Activated naive CD4-positive, alpha-beta T cell treated with anti-CD3 and anti-CD28 coated beads, Interleukin-2, amount 50 U/mL, for 24 hours (primary cell): Measurements from ENCODE around the gene SH2D7.

Source experiments
- H3K27ac Mint-ChIP-seq: one replicate; pipeline ENCODE4 v1.8.0; 2021; ENCODE audit warnings: mild to moderate bottlenecking, mixed read lengths
- H3K27me3 Mint-ChIP-seq: one replicate; pipeline ENCODE4 v1.8.0; 2021; ENCODE audit warnings: mixed read lengths
- H3K36me3 Mint-ChIP-seq: one replicate; pipeline ENCODE4 v1.8.0; 2021; ENCODE audit warnings: mixed read lengths
- H3K4me1 Mint-ChIP-seq: one replicate; pipeline ENCODE4 v1.8.0; 2021; ENCODE audit warnings: mixed read lengths
- H3K4me3 Mint-ChIP-seq: one replicate; pipeline ENCODE4 v1.8.0; 2021; ENCODE audit warnings: mild to moderate bottlenecking, mixed read lengths
- H3K9me3 Mint-ChIP-seq: one replicate; pipeline ENCODE4 v1.8.0; 2021; ENCODE audit warnings: mixed read lengths

Gene SH2D7

DNA sequence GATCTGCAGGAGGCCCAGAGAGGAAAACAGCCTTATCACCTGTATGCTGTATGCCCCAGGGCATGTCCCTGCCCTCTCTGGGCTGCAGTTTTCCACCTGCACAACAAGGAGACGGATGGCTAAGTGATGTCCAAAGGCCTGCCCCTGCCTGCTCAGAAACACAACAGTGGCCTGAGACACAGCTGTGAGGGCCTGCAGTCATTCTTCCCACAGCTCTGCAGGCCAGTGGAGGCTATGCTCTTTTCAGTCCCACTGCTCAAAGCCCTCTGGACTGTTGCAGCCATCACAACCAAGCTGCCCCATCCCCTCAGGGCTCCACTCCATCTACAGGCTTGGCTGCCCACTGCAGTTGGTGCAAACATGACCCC, 9.6 kb upstream of the SH2D7 start:
- peak overlapping the region; percentile 13 for H3K27ac Mint-ChIP-seq
- H3K4me1 Mint-ChIP-seq: peaks cover 9% of the 10 kb centered on the region
- H3K9me3 Mint-ChIP-seq: no peaks in the 10 kb centered on the region
- H3K36me3 Mint-ChIP-seq: no peaks in the 10 kb centered on the region
- no peak overlapping the region for H3K4me3 Mint-ChIP-seq
- H3K27me3 Mint-ChIP-seq: no peaks in the 10 kb centered on the region

DNA sequence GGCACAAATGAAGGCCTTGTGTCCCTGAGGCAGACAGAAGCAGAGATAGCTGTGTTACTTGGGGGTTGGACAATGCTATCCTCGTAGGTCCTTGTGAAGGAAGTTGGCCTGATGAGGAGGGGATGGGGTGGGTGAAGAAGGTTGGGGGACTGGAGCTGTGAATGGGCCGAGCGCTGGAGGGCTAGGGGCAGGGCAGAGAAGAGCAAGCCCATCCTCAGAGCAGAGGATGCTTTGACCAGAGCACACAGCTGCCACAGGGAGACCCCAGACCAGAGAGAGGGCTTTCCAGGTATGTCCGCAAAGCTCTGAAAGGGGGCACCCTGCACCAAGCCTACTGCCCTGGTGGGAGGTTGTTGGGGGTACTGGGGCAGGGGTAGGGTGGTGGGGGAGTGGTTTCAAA, 9.2 kb upstream of the SH2D7 start:
- no peaks in the 10 kb centered on the region for H3K36me3 Mint-ChIP-seq

DNA sequence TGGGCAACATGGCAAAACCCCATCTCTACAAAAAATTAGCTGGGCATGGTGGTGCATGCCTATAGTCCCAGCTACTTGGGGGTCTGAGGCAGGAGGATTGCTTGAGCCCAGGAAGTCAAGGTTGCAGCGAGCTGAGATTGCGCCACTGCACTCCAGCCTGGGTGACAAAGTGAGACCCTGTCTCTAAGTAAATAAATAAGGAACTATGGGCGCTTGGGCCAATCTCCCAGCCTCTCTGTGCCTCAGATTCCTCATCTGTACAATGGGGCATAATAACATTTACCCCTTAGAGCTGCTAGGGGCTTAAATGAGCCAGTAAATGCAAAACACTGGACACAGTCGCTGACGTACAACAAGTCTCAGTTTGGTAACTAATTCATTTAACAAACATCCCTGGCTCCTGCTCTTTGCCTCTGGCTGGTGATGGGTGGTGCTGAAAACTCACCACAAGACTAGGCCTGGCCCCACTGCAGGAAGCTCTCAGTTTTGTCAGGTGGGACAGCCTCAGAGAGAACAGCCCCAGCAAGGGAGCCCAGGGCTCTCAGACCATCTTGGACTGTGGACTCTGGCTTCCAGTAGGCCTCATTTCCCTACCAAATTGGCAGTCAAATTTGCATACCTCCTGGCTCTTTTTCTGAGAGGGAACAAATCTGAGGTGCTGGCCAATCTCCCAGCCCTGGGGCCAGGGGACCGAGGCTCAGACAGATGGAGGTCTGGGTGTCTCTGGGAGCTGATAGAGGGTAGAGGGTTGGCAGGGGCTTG, 8.5 kb upstream of the SH2D7 start:
- peaks cover 2% of the 10 kb centered on the region for H3K4me1 Mint-ChIP-seq
- no peak overlapping the region for H3K27ac Mint-ChIP-seq
- H3K4me3 Mint-ChIP-seq: no peak overlapping the region

More for the DNA sequence above, 9.2 kb upstream of the SH2D7 start:
- Mint-ChIP-seq H3K4me1 (peaks cover 5% of the 10 kb centered on the region), H3K9me3 (no peaks in the 10 kb centered on the region), H3K27me3 (no peaks in the 10 kb centered on the region), H3K27ac (no peak overlapping the region), H3K4me3 (no peak overlapping the region)

DNA sequence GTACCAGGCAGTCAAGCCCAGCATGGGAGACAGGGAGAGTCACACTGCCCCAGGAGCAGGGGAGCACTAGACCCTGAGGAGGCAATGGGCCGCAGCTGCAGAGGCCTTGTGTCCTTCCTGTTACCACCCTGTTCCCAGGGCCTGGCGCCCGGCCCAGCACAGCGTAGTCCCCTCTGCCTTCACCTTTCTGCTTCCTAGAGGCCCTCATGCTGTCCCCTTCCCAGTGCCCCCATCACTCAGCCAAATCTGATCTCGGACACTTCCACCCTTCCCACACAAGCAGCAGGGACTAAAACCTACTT, 8.0 kb upstream of the SH2D7 start:
- H3K27me3 Mint-ChIP-seq: no peaks in the 10 kb centered on the region
- no peaks in the 10 kb centered on the region for H3K9me3 Mint-ChIP-seq
- H3K36me3 Mint-ChIP-seq: no peaks in the 10 kb centered on the region
- peak overlapping the region; percentile 76 for H3K27ac Mint-ChIP-seq
- H3K4me3 Mint-ChIP-seq: no peak overlapping the region
- no peaks in the 10 kb centered on the region for H3K4me1 Mint-ChIP-seq

More for the DNA sequence above, 8.5 kb upstream of the SH2D7 start:
- no peaks in the 10 kb centered on the region for H3K9me3 Mint-ChIP-seq
- H3K27me3 Mint-ChIP-seq: no peaks in the 10 kb centered on the region
- H3K36me3 Mint-ChIP-seq: no peaks in the 10 kb centered on the region

DNA sequence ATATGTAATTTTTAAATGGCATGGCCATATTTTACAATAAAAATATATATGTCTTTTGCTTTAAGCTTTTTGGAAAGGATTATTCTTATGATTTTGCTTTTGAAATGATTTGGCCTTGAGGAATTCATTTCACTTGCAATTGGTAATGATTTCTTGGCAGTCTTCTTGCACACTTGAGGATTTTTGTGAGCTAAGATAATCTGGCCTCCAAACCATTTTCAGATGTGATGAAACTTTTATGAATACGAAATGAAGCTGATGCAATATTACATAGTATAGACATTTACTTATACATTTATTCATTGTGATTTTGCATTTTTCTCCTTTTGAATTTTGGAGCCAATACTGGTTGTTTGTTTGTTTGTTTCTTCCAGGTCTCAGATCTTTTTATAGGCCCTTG, 6.4 kb upstream of the SH2D7 start:
- Mint-ChIP-seq H3K9me3 (no peaks in the 10 kb centered on the region), H3K36me3 (no peaks in the 10 kb centered on the region), H3K4me1 (no peaks in the 10 kb centered on the region), H3K27ac (no peak overlapping the region), H3K27me3 (no peaks in the 10 kb centered on the region), H3K4me3 (no peak overlapping the region)

DNA sequence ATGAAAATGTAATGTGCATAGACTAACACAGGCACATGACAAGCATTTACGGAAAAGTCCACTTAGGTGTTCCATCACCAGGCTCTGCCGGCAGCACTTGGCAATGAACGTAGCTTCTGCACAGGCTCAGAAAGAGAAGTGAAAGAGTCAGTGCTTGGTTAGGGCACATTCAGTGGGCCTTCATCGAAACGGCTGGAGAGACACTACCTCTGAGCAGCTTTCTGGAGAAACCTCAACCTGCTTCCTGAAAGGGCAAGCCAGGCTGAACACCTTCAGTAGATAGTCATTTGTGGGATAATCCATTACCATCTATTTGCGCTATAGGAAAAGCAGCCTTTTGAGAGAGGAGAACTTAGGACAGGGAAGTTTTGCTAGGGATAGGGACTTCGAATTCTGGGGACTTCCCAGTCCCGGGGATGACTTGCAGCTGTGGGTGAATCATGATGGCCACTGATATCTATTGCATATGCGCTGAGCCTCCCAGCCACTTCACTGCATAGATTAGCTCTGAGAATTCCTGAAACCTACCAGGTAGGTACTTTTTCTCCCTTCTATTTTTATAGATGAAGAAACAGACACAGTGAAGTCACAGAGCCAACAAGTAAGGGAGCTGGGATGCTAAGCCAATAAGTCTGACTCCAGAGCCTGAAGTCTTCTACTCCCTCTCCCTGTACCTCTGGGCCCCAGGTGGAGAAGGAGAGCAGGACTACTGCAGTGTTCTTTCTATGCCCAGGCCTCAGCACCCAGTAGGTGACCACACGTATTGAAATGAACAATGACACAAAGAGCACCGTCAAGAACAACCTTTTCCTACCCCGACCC, 4.2 kb upstream of the SH2D7 start:
- Mint-ChIP-seq H3K4me3 (no peak overlapping the region), H3K4me1 (no peaks in the 10 kb centered on the region), H3K36me3 (no peaks in the 10 kb centered on the region), H3K27ac (no peak overlapping the region), H3K9me3 (no peaks in the 10 kb centered on the region), H3K27me3 (no peaks in the 10 kb centered on the region)

DNA sequence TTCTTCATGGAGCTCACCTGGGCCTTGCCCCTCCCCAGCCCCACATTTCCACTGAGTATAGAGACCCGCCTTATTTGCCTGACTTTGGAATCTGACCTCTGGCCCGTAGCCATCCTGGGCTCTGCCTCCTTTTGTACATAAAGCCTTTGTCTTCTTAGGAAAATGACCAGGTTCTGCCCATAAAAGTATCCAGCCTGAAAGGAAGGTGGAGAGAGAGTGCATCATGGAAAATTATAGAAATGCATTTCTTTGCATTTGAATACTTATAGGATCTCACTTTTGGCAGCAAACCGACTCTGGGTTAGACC, 3.6 kb upstream of the SH2D7 start:
- no peaks in the 10 kb centered on the region for H3K36me3 Mint-ChIP-seq
- H3K27ac Mint-ChIP-seq: no peak overlapping the region
- no peak overlapping the region for H3K4me3 Mint-ChIP-seq
- no peaks in the 10 kb centered on the region for H3K4me1 Mint-ChIP-seq
- no peaks in the 10 kb centered on the region for H3K27me3 Mint-ChIP-seq
- no peaks in the 10 kb centered on the region for H3K9me3 Mint-ChIP-seq

DNA sequence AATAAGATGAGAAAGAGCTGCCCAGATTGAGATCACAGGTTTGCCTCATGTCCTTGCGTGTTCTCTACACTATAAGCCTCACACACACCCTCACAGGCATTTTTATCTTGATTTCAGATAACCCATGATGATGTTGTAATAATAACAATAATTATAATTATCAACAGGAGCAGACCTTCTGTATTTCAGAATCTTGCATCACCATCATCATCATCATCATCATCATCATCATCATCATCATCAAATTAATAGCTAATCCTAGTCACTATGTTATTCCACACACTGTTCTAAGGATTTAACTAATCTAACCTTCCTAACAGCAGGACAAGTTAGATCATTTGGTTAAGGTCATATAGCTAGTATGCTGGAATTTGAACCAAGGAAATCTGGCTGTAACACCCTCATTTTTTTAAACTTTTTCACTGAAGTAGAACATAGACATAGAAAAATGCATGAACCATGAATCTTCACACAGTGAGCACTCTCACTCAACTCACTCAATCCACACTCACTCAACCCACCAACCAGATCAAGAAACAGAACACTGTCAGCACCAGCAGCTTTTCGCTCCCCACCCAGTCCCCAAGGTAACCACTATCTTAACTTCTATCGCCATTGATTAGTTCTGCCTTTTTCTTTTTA, 1.8 kb upstream of the SH2D7 start:
- Mint-ChIP-seq H3K27ac (peak overlapping the region; percentile 15), H3K27me3 (no peaks in the 10 kb centered on the region), H3K4me1 (no peaks in the 10 kb centered on the region), H3K9me3 (no peaks in the 10 kb centered on the region), H3K36me3 (no peaks in the 10 kb centered on the region), H3K4me3 (no peak overlapping the region)

DNA sequence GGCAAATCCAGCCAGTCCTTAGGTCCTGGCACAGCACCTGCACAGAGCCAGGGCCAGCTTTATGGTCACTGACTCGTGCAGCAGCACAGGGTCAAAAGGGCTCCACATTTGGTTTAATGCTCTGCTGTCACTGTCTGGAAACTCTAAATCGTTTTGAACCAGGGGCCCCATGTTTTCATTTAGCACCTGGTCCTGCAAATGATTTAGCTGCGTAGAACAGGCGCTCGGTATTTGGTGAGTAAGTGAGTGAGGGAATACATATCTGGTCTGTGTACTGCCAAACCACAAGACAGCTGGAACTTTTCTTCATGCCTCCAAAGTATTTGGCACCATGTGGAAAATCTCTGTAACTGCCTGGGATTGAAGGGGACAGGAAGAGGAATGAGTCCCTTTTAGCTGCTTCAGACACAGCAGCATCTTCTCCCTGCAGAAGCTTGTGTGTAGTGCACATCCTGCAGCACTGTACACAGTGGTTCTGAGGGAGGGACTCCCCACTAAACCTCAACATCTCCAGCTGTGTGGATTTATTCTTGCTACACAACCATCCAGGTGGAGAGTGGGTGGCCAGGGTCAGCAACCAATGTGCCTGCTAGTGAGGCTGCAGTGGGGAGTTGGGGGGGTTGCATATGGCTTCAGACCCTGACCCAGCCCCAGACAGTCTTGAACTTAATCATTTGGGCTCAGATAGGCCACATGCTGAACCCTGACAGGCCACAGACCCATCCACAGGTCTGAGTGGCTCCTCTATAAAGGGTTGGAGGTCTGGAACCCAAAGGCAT, 1.1 kb downstream of the SH2D7 start:
- Mint-ChIP-seq H3K27me3 (no peaks in the 10 kb centered on the region), H3K4me3 (no peak overlapping the region), H3K4me1 (no peaks in the 10 kb centered on the region), H3K9me3 (no peaks in the 10 kb centered on the region), H3K27ac (no peak overlapping the region), H3K36me3 (no peaks in the 10 kb centered on the region)

DNA sequence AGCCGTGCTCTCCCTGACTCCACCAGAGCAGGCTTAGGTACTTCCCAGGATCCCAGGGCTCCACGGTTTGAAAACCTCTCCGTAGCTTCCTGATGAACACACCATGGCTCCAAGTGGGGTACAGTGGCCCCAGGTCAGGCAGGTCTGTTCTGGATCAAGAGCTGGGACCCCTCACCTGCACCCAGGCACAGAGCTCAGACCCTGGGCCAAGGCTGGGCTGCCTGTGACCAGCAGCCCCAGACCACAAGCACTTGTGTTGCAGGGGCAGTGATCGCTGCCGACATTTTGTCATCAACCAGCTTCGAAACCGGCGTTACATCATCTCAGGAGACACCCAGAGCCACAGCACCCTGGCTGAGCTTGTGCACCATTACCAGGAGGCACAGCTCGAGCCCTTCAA, 5.3 kb downstream of the SH2D7 start:
- no peak overlapping the region for H3K4me3 Mint-ChIP-seq
- H3K36me3 Mint-ChIP-seq: no peaks in the 10 kb centered on the region
- no peaks in the 10 kb centered on the region for H3K4me1 Mint-ChIP-seq
- no peaks in the 10 kb centered on the region for H3K9me3 Mint-ChIP-seq
- H3K27ac Mint-ChIP-seq: no peak overlapping the region
- H3K27me3 Mint-ChIP-seq: no peaks in the 10 kb centered on the region

DNA sequence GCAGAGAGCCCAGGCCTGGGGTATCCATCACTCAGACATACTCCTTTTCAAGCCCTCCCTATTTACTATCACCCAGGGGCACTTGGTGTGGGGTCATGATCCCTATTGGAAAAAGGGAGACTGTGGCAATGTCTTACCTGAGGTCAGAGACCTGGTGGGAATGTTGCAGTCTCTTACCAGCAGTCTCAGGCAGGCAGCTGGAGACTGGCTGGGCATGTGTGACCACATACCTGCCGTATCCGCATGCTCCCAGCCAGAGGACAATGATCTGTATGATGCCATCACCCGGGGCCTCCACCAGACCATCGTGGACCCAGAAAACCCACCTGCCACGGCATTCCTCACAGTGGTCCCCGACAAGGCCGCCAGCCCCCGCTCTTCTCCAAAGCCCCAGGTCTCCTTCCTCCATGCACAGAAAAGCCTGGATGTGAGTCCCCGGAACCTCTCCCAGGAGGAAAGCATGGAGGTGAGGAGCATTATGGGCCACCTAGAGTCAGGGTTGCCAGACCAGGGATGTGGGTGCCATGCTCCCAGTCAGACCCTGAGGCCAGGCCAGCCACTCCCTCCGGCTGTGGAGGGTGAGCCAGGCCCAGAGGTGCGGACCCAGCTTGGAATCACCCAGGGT, 5.9 kb downstream of the SH2D7 start:
- Mint-ChIP-seq H3K4me3 (no peak overlapping the region), H3K36me3 (no peaks in the 10 kb centered on the region), H3K27me3 (no peaks in the 10 kb centered on the region), H3K27ac (no peak overlapping the region), H3K9me3 (no peaks in the 10 kb centered on the region), H3K4me1 (peaks cover 1% of the 10 kb centered on the region)

DNA sequence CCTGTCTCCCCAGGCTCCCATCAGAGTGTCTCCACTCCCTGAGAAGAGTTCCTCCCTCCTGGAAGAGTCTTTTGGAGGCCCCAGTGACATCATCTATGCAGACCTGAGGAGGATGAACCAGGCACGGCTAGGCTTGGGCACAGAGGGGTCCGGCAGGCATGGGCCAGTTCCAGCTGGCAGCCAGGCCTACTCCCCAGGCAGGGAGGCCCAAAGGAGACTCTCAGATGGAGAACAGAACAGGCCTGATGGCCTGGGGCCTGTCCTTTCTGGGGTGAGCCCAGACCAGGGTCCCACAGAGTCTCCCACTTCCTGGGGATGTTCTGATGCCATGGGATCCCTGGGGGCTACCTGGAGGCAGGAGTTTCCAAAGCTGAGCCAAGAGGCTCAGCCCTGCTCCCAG, 8.5 kb downstream of the SH2D7 start:
- H3K27me3 Mint-ChIP-seq: no peaks in the 10 kb centered on the region
- no peak overlapping the region for H3K27ac Mint-ChIP-seq
- peaks cover 28% of the 10 kb centered on the region for H3K4me1 Mint-ChIP-seq
- H3K4me3 Mint-ChIP-seq: no peak overlapping the region
- H3K36me3 Mint-ChIP-seq: no peaks in the 10 kb centered on the region
- no peaks in the 10 kb centered on the region for H3K9me3 Mint-ChIP-seq

DNA sequence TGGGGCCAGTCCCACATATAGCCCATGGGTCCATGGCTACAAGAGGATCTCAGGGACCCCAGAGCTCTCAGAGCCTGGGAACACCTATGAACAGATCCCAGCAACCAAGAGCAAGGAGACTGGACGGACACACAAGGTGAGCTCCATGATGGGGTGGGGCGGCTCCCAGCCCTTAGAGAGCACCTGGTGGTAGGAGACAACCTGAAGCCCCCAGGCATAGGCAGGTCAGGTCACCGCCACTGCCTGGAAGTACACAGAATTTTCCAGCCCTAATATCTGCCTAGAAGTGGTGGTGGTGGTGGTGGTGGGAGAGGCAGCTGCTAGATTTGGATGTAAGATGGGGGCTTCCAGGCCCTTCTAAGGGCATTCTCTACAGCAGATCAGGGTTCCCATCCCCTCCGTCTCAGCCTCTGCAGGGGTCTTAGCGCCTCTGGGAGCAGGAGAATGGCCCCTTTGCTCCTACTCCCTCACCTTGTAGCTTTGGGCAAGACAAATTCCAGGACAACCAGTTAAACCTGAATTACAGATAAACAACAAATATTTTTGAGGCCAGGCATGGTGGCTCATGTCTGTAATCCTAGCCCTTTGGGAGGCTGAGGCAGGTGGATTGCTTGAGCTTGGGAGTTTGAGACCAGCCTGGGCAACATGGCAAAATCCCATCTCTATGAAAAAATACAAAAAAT, 9.2 kb downstream of the SH2D7 start:
- Mint-ChIP-seq H3K4me3 (no peak overlapping the region), H3K27me3 (no peaks in the 10 kb centered on the region), H3K27ac (no peak overlapping the region), H3K36me3 (no peaks in the 10 kb centered on the region), H3K9me3 (no peaks in the 10 kb centered on the region), H3K4me1 (peaks cover 30% of the 10 kb centered on the region)

DNA sequence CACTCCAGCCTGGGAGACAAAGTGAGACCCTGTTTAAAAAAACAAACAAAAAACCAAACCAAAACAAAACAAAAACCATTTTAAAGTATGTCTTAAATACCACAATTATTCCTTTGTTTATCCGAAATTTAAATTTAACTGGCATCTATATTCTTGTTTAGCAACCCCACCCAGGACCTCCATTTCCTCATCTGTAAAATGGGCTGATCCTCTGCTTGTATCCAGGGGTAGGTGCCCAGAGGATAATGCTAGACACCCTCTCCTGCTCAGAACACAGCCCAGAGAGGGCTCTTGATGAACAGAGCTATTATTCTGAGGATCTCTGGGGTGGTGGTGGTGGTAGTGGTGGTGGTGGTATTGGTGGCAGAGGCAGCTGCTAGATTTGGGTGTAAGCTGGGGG, 9.8 kb downstream of the SH2D7 start:
- Mint-ChIP-seq H3K27me3 (no peaks in the 10 kb centered on the region), H3K4me1 (peaks cover 31% of the 10 kb centered on the region), H3K36me3 (no peaks in the 10 kb centered on the region), H3K9me3 (no peaks in the 10 kb centered on the region), H3K27ac (peak overlapping the region; percentile 23), H3K4me3 (no peak overlapping the region)

DNA sequence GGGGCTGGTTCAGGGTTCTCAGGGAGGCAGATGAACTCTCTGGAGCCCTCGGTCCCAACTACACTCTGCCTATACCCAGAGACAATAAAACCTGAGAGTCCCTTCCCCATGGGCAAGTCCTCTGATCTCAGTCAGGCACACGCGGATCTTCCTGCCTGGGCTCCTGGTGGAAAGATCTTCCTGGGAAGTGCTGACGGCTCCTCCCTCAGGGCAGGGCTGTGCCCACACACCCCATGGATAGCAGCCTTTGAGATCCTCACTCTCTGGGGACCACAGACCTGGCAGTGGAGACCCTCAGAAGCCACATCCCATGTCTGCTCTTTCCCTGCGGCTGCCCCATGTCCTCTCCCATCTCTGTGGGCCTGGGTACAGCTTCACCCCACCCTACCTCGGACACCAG, 10.4 kb downstream of the SH2D7 start:
- H3K36me3 Mint-ChIP-seq: no peaks in the 10 kb centered on the region
- no peaks in the 10 kb centered on the region for H3K27me3 Mint-ChIP-seq
- no peak overlapping the region for H3K4me3 Mint-ChIP-seq
- no peaks in the 10 kb centered on the region for H3K9me3 Mint-ChIP-seq
- peaks cover 36% of the 10 kb centered on the region for H3K4me1 Mint-ChIP-seq
- H3K27ac Mint-ChIP-seq: peak overlapping the region; percentile 23
